Measurements from ENCODE around the gene AZI2. TPM values are rescaled to one million over a fixed set of nuclear protein-coding genes. Genes with fewer than 3 reads are reported as not detected.
A peak's percentile ranks its signal among the peaks of the same experiment; 100 is the strongest.

The AZI2 gene
- 100 to 1,000 TPM; 118 to 134 (median 130) TPM for polyA plus RNA-seq (ENCODE audit: insufficient read length in 3 of 3)

GRCh38 chr3:28348629-28349468 is at the start of gene AZI2, which contains the start of gene ZCWPW2:
Gene AZI2 (minus strand): TSS chr3:28348824. CDS start chr3:28340617, 8,207 bp downstream.
Gene ZCWPW2 (plus strand): TSS chr3:28348721. CDS start chr3:28413069, 64,348 bp downstream.
- peak; percentile 85 to 96 (median 93) for DNase-seq (ENCODE audit: low read depth in 3 of 3, low spot score in 2 of 3)

DNA sequence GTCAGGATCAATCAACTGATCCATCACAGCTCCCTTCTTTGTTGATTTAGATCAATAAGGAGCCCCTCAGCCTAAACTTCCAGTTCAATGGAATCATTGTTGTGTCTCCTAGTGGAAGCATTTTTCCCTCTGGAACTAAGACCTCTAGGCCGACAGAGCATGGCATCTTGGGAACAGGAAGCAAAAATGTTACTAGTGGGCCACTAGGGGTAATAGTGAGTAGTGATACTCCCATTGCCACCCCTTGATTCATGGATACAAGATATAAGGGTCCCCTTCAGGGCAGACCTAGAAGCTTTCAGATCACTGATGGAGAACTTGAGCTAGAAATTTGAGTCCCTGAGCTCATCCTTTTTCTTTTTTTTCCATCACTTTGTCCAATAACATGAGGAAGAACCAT is 40.4 kb upstream of the AZI2 start:
- DNase-seq (ENCODE audit: low read depth in 3 of 3, low spot score in 2 of 3) = no peak

- DNase-seq (ENCODE audit: low read depth in 3 of 3, low spot score in 2 of 3) = no peak
Measured at GRCh38 chr3:28386049-28386448, 37.4 kb upstream of the AZI2 start.

- no peak for DNase-seq (ENCODE audit: low read depth in 3 of 3, low spot score in 2 of 3)
Measured at GRCh38 chr3:28376424-28376823, 27.8 kb upstream of the AZI2 start.

- DNase-seq (ENCODE audit: low read depth in 3 of 3, low spot score in 2 of 3) = peak in 1 of 3 donors; percentile 80
Measured at GRCh38 chr3:28349469-28350000, 911 bp upstream of the AZI2 start.

DNA sequence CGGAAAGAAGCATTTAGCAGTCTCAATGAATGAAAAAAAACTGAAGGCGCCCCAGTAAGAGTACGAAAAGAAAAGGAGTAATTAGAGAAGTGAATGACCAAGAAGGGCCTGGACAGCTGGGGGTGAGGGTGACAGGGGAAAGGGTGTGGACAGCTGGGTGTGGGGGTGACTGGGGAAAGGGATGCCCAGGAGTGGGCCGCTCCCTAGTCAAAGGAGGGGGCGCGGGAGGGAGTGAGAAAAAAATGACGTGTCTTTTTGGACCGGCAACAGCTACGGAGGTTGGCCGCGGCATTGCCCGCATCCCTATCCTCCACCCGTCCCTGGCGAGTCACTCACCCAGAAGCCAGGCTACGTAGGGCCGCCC is 377 bp downstream of the AZI2 start:
- DNase-seq (ENCODE audit: low read depth in 3 of 3, low spot score in 2 of 3) = no peak

GRCh38 chr3:28347374-28348264 is 1.0 kb downstream of the AZI2 start:
- DNase-seq (ENCODE audit: low read depth in 3 of 3, low spot score in 2 of 3) = no peak

DNA sequence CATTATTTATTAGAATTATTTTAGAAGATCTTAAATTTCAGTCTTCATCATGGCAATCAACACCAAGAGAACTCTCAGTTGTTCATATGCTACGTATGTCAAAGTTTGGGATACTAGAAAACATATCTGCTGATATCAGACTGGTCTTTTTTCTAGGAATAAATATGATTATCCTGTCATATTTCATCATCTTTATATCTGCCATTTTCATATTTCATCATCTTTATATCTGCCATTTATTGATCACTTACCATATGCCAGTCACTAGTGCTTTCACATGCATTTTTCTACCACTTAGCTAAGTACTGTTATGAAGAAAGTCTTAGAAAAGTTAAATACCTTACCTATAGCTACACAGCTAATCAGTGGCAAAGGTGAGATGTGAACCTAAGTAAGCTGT is 2.9 kb downstream of the AZI2 start:
- DNase-seq (ENCODE audit: low read depth in 3 of 3, low spot score in 2 of 3) = no peak

DNA sequence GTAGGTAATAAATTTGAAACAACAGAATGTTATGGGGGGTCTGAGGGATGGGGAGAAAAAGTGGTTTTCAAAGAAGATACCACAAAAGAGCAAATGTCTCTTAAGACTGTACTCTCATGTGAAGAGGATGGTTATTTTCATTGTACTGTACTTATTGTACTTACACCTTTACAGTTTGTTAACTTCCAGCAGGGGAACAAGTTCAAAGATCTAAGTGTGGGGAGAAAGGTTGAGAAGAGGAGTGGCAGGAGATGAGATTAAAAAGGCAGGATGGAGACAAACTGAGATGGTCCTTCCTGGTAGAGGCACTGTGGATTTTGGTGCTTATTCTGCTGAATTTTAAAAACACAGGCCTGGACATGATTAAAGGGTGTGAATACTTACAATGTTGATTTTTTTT is 5.5 kb downstream of the AZI2 start:
- DNase-seq (ENCODE audit: low read depth in 3 of 3, low spot score in 2 of 3) = no peak

- no peak for DNase-seq (ENCODE audit: low read depth in 3 of 3, low spot score in 2 of 3)
Measured at GRCh38 chr3:28337230-28337629, 11.4 kb downstream of the AZI2 start.

- no peak for DNase-seq (ENCODE audit: low read depth in 3 of 3, low spot score in 2 of 3)
Measured at GRCh38 chr3:28335246-28335645, 13.4 kb downstream of the AZI2 start.

GRCh38 chr3:28334552-28334951 is 14.1 kb downstream of the AZI2 start:
- no peak for DNase-seq (ENCODE audit: low read depth in 3 of 3, low spot score in 2 of 3)

DNA sequence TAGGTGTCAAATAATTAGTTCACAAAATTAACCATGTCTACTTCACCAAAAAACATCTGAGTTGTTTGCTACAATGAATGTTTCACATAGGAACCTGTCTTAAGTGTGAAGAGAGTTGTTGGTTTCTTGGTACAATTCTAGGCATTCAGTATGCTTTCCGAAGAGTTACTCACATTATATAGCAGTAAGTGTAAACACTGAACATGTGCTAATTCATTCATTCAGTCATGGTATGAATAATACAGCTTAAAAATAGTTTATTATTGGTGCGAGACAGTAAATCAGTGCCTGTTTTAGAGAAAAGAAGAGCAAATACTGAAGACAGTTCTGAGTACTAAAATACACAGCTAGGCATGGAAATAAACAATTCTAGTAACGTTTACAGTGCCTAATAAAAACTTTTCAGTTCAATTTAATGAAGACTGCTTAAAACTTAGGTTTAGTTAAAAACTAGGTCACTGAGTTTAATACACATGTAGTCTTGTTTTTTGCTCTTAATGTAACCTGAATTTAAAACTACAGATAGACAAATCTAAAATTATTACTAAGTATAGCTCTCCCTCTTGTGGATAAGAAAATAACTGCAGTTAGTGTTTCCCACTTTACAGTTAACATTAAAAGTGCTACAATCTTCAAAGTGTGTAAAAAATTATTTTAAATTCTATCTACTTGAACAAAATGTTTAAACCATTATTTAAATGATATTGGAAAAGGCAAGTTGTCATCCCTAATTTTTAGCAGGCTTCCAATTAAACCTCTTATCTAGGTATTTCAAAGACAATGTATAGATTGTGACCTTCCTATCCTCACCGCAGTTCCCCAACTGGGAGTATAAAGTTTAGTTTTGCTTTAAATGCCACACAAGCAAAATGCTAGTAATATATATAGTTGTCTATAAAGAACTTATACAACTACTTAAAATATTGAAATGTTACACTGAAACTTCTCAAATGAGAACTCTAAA is 20.2 kb downstream of the AZI2 start:
- DNase-seq (ENCODE audit: low read depth in 3 of 3, low spot score in 2 of 3) = no peak

DNA sequence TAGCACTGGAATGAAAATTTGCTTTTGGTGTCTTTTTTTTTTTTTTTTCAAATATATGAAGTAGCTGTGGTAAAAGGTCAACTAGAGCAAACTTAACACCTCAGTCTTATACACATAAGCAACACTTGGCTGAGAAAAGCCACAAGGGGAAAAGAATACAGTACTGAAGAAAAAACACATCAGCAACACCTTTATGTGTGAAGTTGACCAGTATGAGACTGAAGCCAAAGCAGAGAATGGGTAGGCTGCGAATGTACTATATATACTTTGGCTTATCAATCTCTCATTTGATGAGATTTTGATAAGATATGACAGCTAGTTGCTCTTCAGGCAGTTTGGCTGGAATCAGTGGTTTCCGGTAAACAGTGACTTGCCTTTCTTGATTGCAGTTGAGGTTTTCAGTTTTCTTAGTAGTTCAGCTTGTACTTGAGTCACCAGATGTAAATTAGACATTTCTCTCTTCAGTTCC is 22.1 kb downstream of the AZI2 start:
- no peak for DNase-seq (ENCODE audit: low read depth in 3 of 3, low spot score in 2 of 3)

DNA sequence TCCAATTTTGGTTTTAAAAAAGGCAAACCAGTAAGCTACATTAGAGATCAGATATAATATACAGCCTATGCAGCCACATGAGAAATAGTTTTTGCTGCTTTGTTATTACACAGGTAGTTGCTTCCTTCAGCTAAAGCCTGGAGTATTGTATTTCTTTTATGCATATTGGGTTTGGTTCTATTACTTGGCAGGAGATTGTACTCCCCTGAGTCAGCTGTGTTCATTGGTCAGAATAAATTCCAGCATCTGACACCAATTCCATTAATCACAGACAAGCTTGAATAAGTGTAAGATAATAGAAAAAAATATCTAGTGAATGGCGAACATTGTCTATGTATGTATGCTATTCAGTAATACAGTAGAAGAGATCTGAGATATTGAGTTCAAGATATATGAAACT is 26.2 kb downstream of the AZI2 start:
- DNase-seq (ENCODE audit: low read depth in 3 of 3, low spot score in 2 of 3) = no peak

DNA sequence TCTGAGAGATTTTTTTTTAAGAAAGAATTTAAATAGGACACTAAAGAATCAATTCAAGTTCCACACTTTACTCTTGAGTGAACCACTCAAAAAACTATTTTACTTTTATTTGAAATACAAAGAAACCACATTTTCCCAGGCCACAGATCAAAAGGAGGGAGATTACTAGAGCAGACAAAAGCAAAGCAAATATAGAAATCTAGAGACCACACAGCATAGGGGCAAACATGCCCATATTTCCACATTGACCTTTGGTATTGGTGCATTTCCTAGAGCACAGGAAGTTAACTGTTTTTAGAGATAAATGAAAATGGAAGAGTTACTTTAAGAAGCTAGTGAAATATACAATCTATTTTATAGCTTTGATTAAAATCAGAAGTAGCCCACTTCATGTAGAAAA is 27.6 kb downstream of the AZI2 start:
- DNase-seq (ENCODE audit: low read depth in 3 of 3, low spot score in 2 of 3) = no peak

DNA sequence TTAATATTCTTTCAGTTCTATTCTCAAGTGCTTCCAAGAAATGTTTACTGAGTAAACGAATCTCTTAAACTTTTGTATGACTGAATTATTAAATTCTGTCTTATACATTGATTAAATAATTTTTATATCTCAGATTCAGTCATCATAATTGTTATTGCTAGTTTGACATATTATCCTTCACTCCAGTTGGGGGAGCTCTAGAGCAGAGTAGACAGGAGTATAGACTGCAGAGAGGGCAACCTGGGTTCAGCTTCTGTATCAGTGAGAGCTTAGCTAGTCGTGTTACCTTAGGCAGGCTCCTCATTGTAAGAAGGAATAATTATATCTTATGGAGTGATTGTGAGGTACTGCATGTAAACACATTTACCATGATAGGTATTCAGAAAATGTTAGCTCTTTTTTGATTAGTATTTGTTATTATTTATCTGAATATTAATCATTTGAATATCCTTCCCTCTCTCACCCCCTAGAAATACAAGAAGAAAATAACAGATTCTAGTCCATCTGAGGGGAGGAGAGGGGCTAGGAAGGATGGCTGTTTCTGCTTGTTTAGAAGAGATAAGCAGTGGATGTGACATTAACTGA is 31.1 kb downstream of the AZI2 start:
- no peak for DNase-seq (ENCODE audit: low read depth in 3 of 3, low spot score in 2 of 3)

DNA sequence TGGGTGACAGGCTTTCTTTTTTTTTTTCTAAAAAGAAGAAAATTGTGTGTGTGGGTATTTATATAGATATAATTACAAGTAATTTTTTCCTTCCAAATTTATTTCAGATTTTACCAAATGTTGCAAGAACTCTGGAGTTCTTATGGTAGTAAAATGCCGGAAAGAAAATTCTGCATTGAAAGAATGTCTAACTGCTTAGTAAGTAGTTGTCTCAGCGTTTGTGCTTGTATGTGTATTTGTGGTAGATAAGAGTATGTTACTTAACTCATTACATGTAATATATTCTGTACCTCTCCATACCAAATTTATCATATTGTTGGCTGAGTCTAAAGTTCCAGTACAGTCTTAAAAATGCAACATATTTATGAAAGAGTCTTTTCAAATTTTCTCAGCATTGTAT is 32.4 kb downstream of the AZI2 start:
- DNase-seq (ENCODE audit: low read depth in 3 of 3, low spot score in 2 of 3) = no peak

GRCh38 chr3:28315711-28316110 is 32.9 kb downstream of the AZI2 start:
- DNase-seq (ENCODE audit: low read depth in 3 of 3, low spot score in 2 of 3) = no peak

DNA sequence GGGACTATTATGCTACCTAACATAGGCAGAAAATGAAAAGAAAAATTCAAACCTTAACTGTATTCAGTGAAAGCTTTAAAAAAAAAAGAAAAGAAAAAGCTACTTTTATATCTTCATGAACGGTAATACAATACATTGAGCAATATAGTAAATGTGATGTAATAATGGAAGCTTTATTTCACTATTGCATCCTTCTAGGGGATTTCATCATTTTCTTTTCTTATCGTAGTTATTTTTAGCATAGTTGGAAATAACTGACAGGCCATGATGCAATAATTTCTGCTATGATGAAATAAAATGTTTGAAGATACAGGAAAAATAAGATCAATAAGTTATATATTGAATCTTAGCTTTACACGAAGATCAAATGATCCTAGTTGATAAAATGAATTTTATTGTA is 40.4 kb downstream of the AZI2 start:
- DNase-seq (ENCODE audit: low read depth in 3 of 3, low spot score in 2 of 3) = no peak
